GM21367 (cell line): Measurements from ENCODE around the gene GDF15.
"Not testable (repeated sequence)": the region's sequence is repeated elsewhere in the genome, so short reads cannot be mapped to it uniquely, and the experiment has no call there.

ENCODE experiments used
- ATAC-seq: cut with Tn5 transposase; IDR thresholded peaks from one replicate; pipeline ENCODE4 v1.9.1; 2021; ENCODE audit not compliant: unreplicated experiment

GDF15 gene

GRCh38 chr19:18385675-18386542 is at the start of gene GDF15:
TSS of gene GDF15 (plus strand) at chr19:18386158. CDS start at chr19:18386190, 32 bp downstream.
- no peak for ATAC-seq

- no peak for ATAC-seq
Measured at GRCh38 chr19:18338541-18338940, 47.4 kb upstream of the GDF15 start.

- ATAC-seq: no peak
Measured at GRCh38 chr19:18339723-18340122, 46.2 kb upstream of the GDF15 start.

GRCh38 chr19:18340190-18340989 is 45.6 kb upstream of the GDF15 start, which contains the start of gene PGPEP1:
TSS of gene PGPEP1 (plus strand) at chr19:18340598. CDS start at chr19:18340682, 84 bp downstream.
- no peak for ATAC-seq

- ATAC-seq: no peak
Measured at GRCh38 chr19:18340990-18341868, 44.7 kb upstream of the GDF15 start.

- ATAC-seq: no peak
Measured at GRCh38 chr19:18342090-18342632, 43.8 kb upstream of the GDF15 start.

GRCh38 chr19:18344582-18344950 is 41.4 kb upstream of the GDF15 start:
- ATAC-seq: no peak

- no peak for ATAC-seq
Measured at GRCh38 chr19:18345296-18345695, 40.7 kb upstream of the GDF15 start.

GRCh38 chr19:18346091-18346490 is 39.9 kb upstream of the GDF15 start:
- no peak for ATAC-seq

GRCh38 chr19:18348171-18348570 is 37.8 kb upstream of the GDF15 start:
- ATAC-seq: no peak

GRCh38 chr19:18348818-18349339 is 37.1 kb upstream of the GDF15 start:
- ATAC-seq: not testable (repeated sequence)

- no peak for ATAC-seq
Measured at GRCh38 chr19:18349524-18350128, 36.3 kb upstream of the GDF15 start.

- ATAC-seq: no peak
Measured at GRCh38 chr19:18350490-18350889, 35.5 kb upstream of the GDF15 start.

GRCh38 chr19:18351544-18351943 is 34.4 kb upstream of the GDF15 start:
- no peak for ATAC-seq

GRCh38 chr19:18353378-18354005 is 32.5 kb upstream of the GDF15 start:
- no peak for ATAC-seq

GRCh38 chr19:18354743-18355142 is 31.2 kb upstream of the GDF15 start:
- not testable (repeated sequence) for ATAC-seq

GRCh38 chr19:18357041-18357440 is 28.9 kb upstream of the GDF15 start:
- ATAC-seq: no peak

GRCh38 chr19:18361646-18362045 is 24.3 kb upstream of the GDF15 start:
- no peak for ATAC-seq

- no peak for ATAC-seq
Measured at GRCh38 chr19:18362934-18363542, 22.9 kb upstream of the GDF15 start.
